Putamen (tissue), 1 donor: ENCODE results near the gene ACOT12.
"Not testable (repeated sequence)": the region's sequence is repeated elsewhere in the genome, so short reads cannot be mapped to it uniquely, and the experiment has no call there.

ENCODE experiments used
- DNase-seq: peaks from one replicate; pipeline ENCODE4 v3.0.0-alpha.2; 2016; ENCODE audit warnings: low spot score

The ACOT12 gene

DNA sequence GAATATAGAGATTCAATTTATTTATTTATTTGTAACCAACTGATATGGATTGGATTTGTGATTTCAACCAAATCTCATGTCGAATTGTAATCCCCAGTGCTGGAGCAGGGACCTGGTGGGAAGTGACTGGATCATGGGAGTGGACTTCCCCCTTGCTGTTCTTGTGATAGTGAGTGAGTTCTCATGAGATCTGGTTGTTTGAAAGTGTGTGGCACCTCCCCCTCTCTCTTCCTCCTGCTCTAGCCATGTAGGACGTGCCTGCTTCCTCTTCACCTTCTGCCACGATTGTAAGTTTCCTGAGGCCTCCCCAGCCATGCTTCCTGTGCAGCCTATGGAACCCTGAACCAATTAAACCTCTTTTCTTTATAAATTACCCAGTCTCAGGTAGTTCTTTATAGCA lies 55.7 kb downstream of the ACOT12 start:
- DNase-seq, result not testable (repeated sequence)

- no peak for DNase-seq
Measured at GRCh38 chr5:81337803-81338202, 56.1 kb downstream of the ACOT12 start.

DNA sequence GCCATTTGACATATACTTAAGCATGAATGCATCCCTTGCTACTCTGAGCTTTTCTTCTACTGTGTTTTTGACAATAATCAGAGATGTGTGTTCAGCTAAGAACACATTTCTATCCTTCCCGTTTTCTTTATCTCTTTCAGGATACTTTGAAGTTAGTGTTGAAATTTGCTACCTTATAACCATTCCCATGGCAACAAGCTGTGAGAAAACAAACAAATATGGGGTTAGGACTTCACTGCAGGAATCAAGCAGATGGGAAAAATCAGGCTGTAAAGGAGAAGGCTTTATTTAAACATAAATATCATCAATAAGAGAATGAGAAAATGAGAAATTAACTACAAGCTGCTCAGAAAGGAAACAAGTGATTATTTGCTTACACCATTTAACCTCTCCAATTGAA lies 57.4 kb downstream of the ACOT12 start:
- DNase-seq, result no peak

GRCh38 chr5:81335946-81336345 lies 58.0 kb downstream of the ACOT12 start:
- no peak for DNase-seq

DNA sequence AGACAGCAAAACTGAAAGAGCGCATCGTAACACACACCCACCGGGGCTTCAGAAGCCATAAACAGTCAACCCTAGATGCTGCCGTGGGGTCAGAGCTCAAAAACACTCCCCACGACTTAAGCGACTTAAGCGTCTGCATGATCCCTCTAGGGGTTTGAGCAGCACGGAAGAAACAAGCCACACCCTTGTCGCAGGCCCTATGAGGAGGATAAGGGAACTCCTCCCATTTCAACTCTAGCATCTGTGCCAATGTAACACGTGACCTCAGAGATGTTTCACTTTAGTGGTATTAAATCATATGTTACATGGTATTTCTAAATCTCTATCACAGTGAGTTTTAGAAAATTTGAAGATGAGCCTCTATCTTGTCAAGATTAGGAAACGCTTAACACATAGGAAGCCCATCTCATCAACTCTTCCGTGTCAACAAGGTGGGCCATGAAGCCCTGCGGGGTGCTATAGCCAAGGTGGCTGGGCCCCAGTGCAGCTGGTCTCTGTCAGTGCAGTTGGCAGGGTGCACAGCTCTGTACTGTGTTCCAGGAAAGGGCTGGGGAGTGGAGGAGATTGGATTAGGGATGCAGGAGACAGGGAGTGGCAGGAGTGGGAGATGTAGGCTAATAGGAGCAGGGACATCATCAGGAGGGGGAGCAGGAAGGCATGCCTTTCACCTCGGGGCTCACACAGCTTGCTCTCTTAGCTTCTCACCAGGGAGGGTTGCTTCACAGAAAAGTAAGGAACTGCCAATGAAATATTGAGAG lies 59.5 kb downstream of the ACOT12 start:
- no peak for DNase-seq

DNA sequence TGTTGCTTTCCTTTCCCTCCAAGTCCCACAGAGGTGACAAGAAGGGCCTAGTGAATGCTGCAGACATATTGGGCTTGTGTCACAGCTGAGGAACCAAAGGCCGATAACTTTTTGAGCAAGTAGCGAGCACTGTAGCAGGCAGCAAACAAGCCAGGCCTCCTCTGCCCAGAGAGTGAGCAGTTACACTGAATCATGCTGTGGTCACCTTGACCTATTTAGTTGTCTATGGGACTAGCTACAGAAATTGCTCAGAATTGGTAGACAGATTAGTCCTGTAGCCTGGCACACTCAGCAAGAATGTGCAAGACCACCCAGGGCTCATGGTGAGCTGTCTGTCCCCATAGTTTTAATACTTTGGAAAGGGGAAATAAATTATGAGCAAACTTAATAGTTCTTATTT lies 67.4 kb downstream of the ACOT12 start:
- no peak for DNase-seq

DNA sequence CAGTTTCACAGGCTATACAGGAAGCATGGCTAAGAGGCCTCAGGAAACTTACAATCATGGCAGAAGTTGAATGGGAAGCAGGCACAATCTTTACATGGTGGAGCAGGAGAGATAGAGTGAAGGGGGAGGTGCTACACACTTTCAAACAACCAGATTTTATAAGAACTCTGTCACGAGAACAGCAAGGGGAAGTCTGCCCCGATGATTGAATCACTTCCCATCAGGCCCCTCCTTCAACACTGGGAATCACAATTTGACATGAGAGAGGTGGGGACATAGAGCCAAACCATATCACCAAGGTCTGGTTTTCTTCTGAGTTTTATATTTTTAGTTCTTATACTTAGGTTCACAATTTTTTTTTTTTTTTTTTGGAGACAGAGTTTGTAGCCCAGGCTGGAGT lies 76.4 kb downstream of the ACOT12 start:
- DNase-seq, result no peak

DNA sequence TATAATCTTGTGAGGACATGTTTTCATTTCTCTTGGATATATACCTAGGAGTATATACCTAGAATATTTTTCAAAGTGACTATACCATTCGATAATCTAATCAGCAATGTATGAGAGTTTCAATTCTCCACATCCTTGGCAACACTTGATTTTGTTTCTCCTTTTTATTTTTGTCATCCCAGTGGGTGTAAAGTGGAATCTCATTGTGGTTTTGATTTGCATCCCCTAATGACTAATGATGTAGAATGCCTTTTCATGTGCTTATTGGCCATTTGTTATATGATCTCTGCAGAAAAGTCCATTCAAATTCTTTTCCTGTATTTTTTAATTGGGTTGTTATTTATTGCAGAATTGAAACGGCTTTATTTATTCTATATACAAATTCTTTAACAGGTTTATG lies 77.4 kb downstream of the ACOT12 start:
- no peak for DNase-seq

DNA sequence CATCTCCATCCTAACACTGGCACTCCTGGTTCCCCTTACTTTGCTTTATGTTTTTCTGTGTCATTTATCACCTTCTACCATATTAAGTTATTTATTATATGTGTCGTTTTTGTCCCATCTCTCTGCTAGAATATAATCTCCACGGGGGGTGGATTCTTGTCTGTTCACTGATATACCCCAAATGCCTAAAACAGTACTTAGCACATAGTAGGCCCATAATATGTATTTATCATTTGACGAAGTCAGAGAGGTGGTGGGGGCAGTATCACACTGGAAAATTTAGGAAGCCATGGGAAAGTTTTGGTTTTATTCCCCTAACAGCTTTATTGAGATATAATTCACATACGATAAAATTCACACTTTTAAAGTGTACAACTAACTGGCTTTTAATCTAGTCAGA lies 78.1 kb downstream of the ACOT12 start:
- DNase-seq, result no peak

GRCh38 chr5:81315336-81315735 lies 78.6 kb downstream of the ACOT12 start:
- DNase-seq, result no peak

- no peak for DNase-seq
Measured at GRCh38 chr5:81314581-81314980, 79.4 kb downstream of the ACOT12 start.

DNA sequence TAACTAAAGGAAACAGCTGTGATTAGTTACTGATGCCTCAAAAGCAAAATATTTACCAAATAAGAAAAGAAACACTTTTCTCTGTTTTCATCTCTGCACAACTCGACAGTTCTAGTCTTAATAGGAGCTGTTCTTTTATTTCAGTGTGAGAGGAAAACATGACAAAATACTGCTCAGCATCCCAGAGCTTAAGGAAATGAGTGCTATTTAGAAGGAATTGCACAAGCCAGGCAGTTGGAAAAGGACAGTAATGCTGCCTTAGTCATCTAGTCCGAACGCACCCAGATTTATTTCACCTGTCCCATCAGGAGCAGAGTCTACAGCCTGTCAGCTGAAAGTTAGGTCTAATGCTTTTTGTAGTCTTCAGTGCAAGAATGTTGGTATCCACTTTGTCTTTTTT lies 80.2 kb downstream of the ACOT12 start:
- DNase-seq, result no peak

DNA sequence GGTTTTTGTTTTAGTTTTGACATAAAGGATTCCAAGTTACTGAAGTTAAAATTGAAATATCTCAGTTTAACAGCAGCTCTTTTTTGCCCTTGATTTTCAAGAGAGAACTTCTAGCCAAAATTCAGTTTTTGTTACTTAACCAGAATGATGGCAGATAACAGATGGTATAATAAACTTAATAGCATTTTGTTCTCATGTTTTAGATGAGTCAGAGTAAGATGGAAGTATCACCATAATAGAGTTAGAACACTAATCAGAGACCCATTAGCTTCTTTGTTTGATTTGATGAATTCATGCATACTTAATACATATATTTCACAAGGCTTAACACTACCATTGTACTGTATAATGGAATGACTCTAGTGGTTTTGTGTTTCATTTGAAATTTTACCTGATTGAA lies 80.7 kb downstream of the ACOT12 start:
- DNase-seq, result no peak

GRCh38 chr5:81310402-81311063 lies 83.4 kb downstream of the ACOT12 start:
- no peak for DNase-seq

DNA sequence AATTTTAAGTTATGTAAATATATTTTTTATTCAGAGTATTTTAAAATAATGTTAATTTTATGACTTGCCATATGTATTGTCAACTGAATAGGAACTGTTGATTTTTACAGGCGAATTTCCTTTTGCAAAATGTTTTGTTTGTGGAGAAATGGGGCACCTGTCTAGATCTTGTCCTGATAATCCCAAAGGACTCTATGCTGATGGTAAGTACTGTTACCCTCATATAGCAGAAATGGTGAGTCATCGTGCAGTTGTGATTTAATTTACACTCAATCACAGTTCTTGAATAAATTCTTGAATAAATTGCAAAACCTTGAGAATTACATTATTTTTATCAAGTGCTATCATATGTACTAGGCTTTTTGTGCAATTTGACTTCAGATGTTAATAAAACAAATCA lies 85.1 kb downstream of the ACOT12 start:
- no peak for DNase-seq

DNA sequence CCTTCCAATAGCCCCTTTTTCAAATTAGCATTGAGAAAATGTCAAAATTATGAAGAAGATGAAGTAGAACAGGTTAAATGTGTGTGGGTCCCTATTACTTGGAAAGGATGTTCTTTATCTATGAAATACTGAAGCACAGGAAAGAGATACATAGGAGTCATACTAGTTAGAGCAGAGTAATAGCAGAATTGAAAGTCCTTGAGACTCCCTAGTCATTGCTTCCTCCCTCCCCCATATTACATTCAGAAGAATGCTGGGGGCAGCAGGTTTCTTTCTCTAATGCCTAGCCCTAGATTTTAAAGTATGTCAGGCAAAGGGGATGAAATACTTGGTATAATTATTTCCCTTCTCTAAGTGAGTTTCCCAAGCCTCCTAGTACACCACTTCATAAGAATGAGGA lies 88.1 kb downstream of the ACOT12 start:
- no peak for DNase-seq

- no peak for DNase-seq
Measured at GRCh38 chr5:81303563-81303962, 90.4 kb downstream of the ACOT12 start.

DNA sequence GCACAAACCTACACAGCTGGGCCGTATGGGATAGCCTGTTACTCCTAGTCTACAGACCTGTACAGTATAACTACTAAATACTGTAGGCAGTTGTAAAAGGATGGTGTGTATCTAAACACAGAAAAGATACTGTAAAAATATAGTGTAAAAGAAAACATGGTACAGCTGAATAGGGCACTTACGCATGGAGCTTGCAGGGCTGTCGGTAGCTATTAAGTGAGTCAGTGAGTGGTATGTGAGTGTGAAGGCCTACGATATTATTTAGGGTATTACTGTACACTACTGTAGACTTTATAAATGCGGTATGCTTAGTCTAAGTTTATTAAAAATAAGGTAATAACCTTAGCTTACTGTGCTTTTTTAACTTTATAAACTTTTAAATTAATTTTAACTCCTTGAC lies 91.3 kb downstream of the ACOT12 start:
- no peak for DNase-seq

GRCh38 chr5:81301271-81302015 lies 92.5 kb downstream of the ACOT12 start, which contains the start of gene ZCCHC9:
TSS of gene ZCCHC9 (plus strand) at chr5:81301587. CDS start at chr5:81304758, 3,171 bp downstream.
- peak; percentile 92 for DNase-seq

- DNase-seq, result no peak
Measured at GRCh38 chr5:81300921-81301270, 93.0 kb downstream of the ACOT12 start.

GRCh38 chr5:81297531-81297930 lies 96.4 kb downstream of the ACOT12 start:
- DNase-seq, result no peak

GRCh38 chr5:81294021-81294420 lies 99.9 kb downstream of the ACOT12 start:
- DNase-seq, result not testable (repeated sequence)

- no peak for DNase-seq
Measured at GRCh38 chr5:81292130-81292529, 101.8 kb downstream of the ACOT12 start.
